Parathyroid adenoma (tissue), 2 donors: Measurements from ENCODE around the gene TRMT1.
A peak's percentile ranks its signal among the peaks of the same experiment; 100 is the strongest.

Source experiments
- H2AFZ ChIP-seq: fragments of 300-600 bp; sonication (generic); one replicate; pipeline ENCODE4 v1.7.0; 2017; ENCODE audit warnings: antibody characterized with exemption, mild to moderate bottlenecking
- H3K27ac ChIP-seq: fragments of 300-600 bp; sonication (generic); one replicate; pipeline ENCODE4 v1.7.0; 2017
- H3K27me3 ChIP-seq: fragments of 300-600 bp; sonication (generic); one replicate; pipeline ENCODE4 v1.7.0; 2017; ENCODE audit warnings: low read length; ENCODE audit not compliant: control insufficient read depth, insufficient read depth
- H3K36me3 ChIP-seq: fragments of 300-600 bp; sonication (generic); one replicate; pipeline ENCODE4 v1.7.0; 2017; ENCODE audit warnings: low read length; ENCODE audit not compliant: control insufficient read depth, insufficient read depth
- H3K4me1 ChIP-seq: fragments of 300-600 bp; sonication (generic); one replicate; pipeline ENCODE4 v1.7.0; 2017; ENCODE audit warnings: control low read depth
- H3K4me2 ChIP-seq: fragments of 300-600 bp; sonication (generic); one replicate; pipeline ENCODE4 v1.7.0; 2017; ENCODE audit warnings: low read length
- H3K4me3 ChIP-seq: fragments of 300-600 bp; sonication (generic); one replicate; pipeline ENCODE4 v1.7.0; 2017; ENCODE audit warnings: low read depth, low read length
- H3K79me2 ChIP-seq: fragments of 300-600 bp; sonication (generic); one replicate; pipeline ENCODE4 v1.7.0; 2017; ENCODE audit warnings: control low read depth
- H3K9ac ChIP-seq: fragments of 300-600 bp; sonication (generic); one replicate; pipeline ENCODE4 v1.7.0; 2017; ENCODE audit warnings: mild to moderate bottlenecking
- H3K9me3 ChIP-seq: fragments of 300-600 bp; sonication (generic); one replicate; pipeline ENCODE4 v1.7.0; 2017; ENCODE audit warnings: low read length; ENCODE audit not compliant: control insufficient read depth
- CTCF ChIP-seq: fragments of 300-600 bp; sonication (generic); IDR thresholded peaks from one replicate; pipeline ENCODE4 v1.7.0; 2017; ENCODE audit warnings: antibody characterized with exemption, mild to moderate bottlenecking
- donor health status: primary hyperparathyroidism.

The TRMT1 gene

GRCh38 chr19:13094106-13094504 is 22.4 kb downstream of the TRMT1 start:
- no peaks in the 10 kb centered on the region for H3K36me3 ChIP-seq

GRCh38 chr19:13093407-13094105 is 23.0 kb downstream of the TRMT1 start:
- H3K79me2 ChIP-seq = no peaks in the 10 kb centered on the region
- H3K4me2 ChIP-seq = no peak overlapping the region
- H3K4me1 ChIP-seq = no peaks in the 10 kb centered on the region
- H3K9ac ChIP-seq = no peak overlapping the region
- H3K9me3 ChIP-seq = no peaks in the 10 kb centered on the region
- H3K36me3 ChIP-seq = no peaks in the 10 kb centered on the region
- peak; percentile 93 for TF ChIP-seq CTCF
- no peak overlapping the region for H3K27ac ChIP-seq
- H2AFZ ChIP-seq = no peak overlapping the region
- no peak overlapping the region for H3K4me3 ChIP-seq
- H3K27me3 ChIP-seq = no peaks in the 10 kb centered on the region

More at GRCh38 chr19:13094106-13094504, 22.4 kb downstream of the TRMT1 start:
- Histone ChIP-seq H3K4me2 (no peak overlapping the region), H2AFZ (no peak overlapping the region), H3K27me3 (no peaks in the 10 kb centered on the region), H3K4me1 (no peaks in the 10 kb centered on the region), H3K4me3 (no peak overlapping the region), H3K9me3 (no peaks in the 10 kb centered on the region), H3K27ac (no peak overlapping the region), H3K9ac (no peak overlapping the region), H3K79me2 (no peaks in the 10 kb centered on the region)
- no peak for TF ChIP-seq CTCF

- H3K4me3 ChIP-seq = no peak overlapping the region
- H3K9me3 ChIP-seq = no peaks in the 10 kb centered on the region
- no peaks in the 10 kb centered on the region for H3K79me2 ChIP-seq
- H3K36me3 ChIP-seq = no peaks in the 10 kb centered on the region
- no peaks in the 10 kb centered on the region for H3K27me3 ChIP-seq
- no peak overlapping the region for H3K9ac ChIP-seq
- H3K27ac ChIP-seq = no peak overlapping the region
- H2AFZ ChIP-seq = no peak overlapping the region
- H3K4me2 ChIP-seq = no peak overlapping the region
- no peak for TF ChIP-seq CTCF
- no peaks in the 10 kb centered on the region for H3K4me1 ChIP-seq
Observed at GRCh38 chr19:13092606-13093235, 23.8 kb downstream of the TRMT1 start.

- Histone ChIP-seq H3K27me3 (no peaks in the 10 kb centered on the region), H3K4me1 (no peaks in the 10 kb centered on the region)
Observed at GRCh38 chr19:13092158-13092543, 24.4 kb downstream of the TRMT1 start.

More at GRCh38 chr19:13092158-13092543, 24.4 kb downstream of the TRMT1 start:
- H3K36me3 ChIP-seq = no peaks in the 10 kb centered on the region
- no peak overlapping the region for H3K27ac ChIP-seq
- no peak overlapping the region for H3K4me2 ChIP-seq
- H2AFZ ChIP-seq = no peak overlapping the region
- no peaks in the 10 kb centered on the region for H3K79me2 ChIP-seq
- TF ChIP-seq CTCF = no peak
- H3K9me3 ChIP-seq = no peaks in the 10 kb centered on the region
- no peak overlapping the region for H3K4me3 ChIP-seq
- no peak overlapping the region for H3K9ac ChIP-seq
